Hematopoietic multipotent progenitor cell treated with erythropoietin and hydrocortisone succinate and interleukin-3 and kit ligand, for 15 days (in vitro differentiated cells): ENCODE data around the gene SLC22A23.

ENCODE experiments used
- DNase-seq: peaks from one replicate; pipeline ENCODE4 v3.0.0-alpha.2; 2015; ENCODE audit warnings: low spot score

SLC22A23 gene

GRCh38 chr6:3222506-3223038 is 234.3 kb downstream of the SLC22A23 start:
- DNase-seq = no peak

- no peak for DNase-seq
Measured at GRCh38 chr6:3221578-3221977, 235.3 kb downstream of the SLC22A23 start.

GRCh38 chr6:3220366-3220765 is 236.5 kb downstream of the SLC22A23 start:
- DNase-seq = no peak
